HuH-7 (cell line): ENCODE measurements around the gene MICAL3.

Source experiments
- DNase-seq: peaks from one replicate; pipeline ENCODE4 v3.0.0; 2011; ENCODE audit warnings: low spot score

The MICAL3 gene

DNA sequence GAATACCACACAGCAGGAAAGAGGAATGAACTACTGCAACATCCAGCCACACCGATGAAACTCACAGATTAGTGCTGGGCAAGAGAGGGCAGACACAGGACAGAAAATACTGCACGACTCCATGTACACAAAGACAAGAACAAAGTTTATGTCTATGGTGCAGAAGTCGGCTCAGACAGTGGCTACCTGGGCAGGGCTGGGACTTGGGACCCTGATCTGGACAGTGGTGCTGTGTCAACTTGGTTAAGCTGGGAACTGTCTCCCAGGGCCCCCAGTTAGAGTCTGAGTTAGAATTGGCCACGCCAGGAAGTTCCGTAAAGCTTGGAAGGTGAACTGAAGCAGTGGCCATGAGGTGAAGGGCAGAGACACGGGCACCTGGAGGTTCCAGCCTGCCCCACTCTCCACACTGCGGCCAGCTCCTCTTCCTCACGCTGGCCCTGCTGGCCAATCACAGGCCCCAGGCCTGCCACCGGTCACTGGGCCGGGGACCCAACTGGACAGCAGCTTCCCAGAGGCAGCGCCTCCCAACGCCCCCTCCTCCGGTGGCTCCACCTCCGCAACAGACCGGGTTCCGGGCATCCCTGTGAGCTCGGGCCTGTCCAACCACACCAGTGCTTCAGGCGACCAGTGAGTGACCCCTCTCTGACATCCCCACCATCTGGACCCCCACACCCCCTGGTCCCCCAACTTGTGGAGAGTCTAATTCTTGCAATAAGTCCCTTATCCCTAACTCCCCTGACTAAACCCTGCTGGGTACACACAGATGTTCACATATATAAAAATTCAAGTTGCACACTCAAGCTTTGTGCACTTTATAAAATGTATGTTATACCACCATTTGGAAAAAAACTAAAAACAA is 93.7 kb downstream of the MICAL3 start:
- DNase-seq = no peak

DNA sequence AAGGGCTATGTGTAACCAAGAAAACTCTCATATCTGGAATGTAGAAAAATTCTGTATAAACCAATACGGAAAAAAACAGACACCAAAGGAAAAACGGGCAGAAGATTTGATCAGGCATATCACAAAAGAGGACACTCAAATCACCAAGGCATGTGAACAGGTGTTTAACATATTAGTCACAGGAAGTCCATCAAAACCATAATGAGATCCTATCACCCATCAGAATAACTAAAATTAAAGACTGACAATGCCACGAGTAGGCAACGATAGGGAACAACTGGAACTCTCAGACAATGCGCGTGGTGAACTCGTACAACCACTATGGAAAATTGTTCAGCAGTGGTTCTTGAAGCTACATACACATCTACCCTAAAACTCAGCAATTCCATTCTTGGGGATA is 94.5 kb downstream of the MICAL3 start:
- no peak for DNase-seq

DNA sequence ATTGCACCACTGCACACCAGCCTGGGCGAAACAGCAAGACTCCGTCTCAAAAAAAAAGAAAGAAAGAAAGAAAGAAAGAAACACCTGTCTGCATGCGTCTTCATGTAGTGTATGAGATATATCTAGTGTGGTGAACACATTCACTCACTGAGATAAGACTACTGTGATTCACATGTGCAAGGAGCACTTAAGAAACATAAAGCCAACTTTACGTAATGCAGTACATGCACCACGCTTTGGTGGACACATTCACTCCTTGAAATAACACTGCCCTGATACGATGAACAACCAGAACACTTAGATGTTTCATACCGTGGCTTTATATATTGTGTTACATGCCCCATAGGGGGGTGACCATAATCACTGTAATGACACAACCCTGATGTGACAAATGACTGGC is 96.0 kb downstream of the MICAL3 start:
- no peak for DNase-seq

DNA sequence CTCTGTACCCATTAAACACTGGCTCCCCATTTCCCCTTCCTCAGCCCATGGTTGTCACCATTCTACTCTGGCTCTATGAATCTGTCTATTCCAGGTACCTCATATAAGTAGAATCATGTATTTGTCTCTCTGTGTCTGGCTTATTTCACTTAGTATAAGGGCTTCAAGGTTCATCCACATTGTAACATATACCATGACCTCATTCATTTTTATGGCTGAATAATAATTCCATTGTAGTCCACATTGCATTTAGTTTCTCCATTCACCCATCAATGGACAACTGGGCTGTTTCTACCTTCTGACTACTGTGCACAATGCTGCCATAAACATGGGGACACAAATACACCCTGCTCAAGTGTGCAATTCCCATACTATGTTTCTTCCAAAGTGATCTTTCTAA is 97.3 kb downstream of the MICAL3 start:
- DNase-seq = no peak

DNA sequence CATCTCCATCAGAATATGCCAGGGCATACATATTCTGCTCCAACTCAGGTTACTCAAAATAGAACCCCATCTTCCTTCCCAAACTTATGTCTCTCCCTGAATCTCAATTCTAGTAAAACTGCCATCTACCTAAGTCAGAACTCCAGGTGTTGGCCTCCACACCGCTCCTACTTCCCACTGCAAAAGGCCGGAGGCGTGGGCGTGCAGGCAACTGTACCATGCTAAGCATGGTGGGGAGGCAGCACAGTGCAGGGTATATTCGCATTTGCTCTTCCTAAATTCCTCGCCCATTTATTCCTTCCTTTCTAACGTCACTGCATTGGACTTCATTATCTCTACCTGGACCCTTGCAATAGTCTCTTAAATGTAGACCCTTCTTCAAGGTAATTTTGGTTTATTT is 97.8 kb downstream of the MICAL3 start:
- no peak for DNase-seq

DNA sequence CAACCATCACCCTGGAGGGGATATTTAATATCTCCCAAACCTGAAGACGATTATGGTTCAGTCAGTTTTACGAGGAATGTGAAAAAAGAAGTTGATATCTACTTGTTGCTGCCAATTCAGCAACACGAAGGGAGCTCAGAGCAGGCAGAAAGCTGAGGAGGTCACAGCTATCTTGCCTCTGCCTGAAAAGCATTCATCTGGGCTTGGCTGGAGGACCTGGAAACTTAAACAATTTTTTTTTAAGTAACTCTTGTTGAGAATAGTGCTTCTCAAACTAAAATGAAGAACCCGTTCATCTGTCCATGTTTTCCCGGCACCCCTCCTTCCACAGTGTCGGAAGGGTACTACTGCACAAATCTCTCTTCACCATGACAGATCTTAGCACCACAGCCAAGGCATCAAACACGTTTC is 98.9 kb downstream of the MICAL3 start:
- DNase-seq = no peak

DNA sequence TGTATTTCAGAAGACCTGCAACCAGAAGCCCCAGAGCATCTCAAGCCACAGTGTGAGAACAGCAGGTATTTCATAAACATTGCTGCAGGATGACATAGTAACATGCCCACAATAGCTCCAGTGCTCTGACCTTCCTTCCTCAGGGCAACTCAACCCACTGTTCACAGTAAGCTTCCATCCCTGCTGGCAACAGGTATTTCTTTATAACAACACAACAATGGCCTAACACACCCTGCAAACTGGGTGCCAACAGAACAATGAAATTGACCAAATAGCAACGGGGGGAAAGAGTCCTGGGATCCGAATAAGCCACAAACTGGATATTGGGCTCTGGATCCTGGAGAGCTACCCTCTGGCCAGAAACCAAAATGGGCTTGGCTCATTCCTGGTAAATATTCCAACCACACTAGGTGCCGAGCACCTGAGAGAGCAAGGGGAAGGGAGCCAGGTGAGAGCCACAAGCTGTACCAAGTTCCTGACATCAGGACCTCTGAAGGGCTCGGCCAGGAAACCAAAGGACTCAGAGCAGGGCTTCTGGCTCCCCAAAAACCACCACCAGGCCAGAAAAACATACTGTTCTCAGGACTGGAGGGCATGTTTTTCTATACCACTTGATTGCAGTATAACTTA is 99.5 kb downstream of the MICAL3 start:
- no peak for DNase-seq

DNA sequence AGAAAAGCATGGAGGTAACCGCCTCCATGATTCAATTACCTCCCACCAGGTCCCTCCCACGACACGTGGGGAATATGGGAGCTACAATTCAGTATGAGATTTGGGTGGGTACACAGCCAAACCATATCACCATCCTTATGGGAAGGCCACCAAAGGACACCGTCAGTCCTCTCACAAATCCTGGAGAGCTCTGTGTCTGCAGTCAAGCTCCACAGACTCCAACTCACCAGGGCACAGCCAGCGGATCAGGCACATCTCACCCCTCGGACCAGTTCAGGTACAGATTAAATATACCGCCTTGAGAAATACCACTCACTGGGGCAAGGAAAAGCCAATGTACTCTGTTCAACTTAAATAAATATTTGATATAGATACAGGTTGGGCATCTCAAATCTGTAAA is 100.3 kb downstream of the MICAL3 start:
- no peak for DNase-seq

DNA sequence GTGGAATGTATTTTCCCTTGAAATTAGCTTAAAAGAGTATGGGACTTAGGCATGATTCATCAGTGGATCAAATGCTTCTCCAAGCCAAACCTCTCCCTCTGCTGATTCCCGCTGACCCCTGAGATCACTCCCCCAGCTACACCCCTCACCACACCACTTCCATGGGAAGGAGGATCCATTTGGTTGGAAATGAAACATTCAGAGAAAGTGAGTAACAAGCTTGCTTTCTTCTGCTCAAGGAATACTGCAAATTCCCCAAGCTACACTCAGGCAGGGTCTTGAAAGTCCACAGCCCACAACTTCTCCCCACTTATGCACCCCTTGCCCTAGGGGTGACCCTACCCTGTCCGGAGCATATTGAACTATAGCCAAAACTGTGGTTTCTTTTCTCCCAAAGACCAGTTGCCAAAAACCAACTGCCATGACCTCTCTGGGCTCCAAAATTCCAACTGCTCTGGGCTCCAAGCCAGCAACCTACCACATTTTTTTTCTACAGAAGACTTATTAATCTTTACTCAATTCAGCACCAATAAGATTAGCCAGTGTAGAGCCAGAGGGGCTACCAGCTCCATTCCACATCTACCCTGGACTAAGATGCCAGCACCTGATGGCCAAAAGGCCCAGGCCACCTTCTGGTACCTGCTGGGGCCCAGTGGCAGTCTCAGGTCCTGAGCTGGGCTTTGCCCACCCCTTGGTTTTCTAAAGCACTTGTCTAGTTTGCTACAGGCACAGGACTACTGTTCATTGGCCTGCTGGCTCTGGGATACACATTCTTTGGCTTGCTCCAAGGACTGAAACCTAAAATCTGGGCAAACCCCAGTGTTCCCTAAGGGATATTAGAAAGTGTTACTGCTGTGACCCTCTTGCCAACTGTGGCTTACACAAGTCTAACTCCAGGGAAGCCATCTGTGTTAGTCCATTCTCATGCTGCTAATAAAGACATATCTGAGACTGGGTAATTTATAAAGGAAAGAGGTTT is 101.1 kb downstream of the MICAL3 start:
- no peak for DNase-seq

DNA sequence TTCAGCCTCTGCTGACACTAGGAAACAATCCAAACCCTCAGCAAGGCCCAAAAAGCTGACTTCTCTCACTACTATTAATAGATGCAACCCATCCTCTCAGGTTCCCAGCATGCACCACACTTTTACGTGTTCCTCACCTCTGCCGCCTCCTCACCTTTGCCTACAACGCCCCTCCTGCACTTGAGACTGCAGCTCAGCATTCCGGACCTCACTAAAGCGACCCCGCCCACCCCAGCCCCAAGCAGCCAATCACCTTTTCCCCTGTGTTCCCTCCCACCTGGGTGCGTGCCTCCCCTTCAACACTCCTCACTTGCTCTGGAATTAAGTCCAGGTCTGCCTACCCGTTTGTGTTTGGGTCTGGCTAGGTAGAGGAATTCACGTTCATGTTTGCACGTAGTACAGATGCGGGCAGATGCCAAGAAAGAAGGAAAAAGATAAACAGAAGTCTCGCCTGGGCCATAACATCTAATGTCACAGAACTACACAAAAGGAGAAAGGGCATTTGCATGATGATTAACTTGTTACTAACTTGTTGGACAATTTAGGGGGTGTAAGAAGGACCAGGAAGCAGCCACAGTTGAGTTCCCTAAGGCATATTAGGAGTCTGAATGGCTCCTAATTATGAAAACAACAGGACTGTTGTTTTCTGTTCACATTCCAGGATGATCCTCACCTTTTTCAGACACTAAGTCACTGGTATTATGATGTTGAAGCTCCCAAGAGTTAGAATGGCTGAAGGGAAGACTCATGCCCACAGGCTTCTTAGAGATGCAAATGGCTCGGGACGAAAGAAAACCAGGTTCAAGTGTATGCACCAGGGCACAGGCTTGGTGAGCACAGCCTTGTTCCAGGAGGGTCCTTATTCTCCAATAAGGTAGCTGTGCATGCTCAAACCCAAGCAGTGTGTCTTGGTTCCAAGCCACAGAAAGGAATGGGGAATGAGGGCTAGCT is 102.2 kb downstream of the MICAL3 start:
- DNase-seq = no peak

DNA sequence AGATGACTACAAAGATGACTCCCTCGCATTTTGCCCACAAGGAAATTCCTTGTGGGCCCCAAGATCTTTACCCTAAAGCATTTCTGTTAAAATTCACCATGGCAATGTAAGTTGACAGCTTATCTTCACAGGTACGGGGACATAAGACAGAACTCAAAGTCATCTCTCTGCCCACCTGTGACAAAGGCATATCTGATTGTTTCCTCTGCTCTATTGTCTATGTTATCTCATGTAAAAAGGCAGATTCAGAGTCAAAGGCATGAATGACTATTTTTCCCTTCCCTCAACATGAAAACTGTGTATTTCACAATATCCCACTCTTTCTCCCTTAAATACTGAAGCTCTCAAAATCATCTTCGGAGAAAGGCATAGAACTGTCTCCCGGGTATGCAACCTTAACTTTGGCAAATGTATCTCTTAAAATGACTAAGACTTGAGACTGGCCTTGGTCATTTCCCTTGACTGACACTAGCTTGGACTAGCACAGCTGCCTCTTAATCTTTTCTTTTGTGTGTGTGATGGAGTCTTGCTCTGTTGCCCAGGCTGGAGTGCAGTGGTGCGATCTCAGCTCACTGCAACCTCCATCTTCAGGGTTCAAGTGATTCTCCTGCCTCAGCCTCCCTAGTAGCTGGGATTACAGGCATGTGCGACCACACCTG is 103.2 kb downstream of the MICAL3 start:
- DNase-seq = no peak

DNA sequence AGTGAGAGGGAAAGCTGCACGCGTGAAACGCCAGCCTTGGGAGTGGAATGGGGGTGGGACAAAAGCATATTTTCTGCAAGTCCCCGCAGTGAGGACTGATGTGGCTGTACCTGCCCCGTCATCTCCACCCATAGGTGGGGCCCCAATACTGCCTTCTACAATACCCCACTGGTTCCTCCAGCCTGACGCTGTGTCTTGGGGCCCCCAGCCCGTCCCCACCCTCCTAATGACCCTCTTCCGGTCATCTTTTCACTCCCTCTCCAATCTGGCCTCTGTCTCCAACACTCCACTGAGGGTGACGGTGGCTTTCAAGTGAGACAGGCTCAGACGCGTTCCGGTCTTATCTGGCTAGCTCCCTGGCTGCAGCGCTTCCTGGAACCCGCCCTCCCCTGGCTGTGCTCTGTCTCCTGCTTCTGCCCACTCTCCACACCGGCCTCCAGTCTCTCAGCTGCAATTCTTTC is 104.2 kb downstream of the MICAL3 start:
- DNase-seq = peak; percentile 62

DNA sequence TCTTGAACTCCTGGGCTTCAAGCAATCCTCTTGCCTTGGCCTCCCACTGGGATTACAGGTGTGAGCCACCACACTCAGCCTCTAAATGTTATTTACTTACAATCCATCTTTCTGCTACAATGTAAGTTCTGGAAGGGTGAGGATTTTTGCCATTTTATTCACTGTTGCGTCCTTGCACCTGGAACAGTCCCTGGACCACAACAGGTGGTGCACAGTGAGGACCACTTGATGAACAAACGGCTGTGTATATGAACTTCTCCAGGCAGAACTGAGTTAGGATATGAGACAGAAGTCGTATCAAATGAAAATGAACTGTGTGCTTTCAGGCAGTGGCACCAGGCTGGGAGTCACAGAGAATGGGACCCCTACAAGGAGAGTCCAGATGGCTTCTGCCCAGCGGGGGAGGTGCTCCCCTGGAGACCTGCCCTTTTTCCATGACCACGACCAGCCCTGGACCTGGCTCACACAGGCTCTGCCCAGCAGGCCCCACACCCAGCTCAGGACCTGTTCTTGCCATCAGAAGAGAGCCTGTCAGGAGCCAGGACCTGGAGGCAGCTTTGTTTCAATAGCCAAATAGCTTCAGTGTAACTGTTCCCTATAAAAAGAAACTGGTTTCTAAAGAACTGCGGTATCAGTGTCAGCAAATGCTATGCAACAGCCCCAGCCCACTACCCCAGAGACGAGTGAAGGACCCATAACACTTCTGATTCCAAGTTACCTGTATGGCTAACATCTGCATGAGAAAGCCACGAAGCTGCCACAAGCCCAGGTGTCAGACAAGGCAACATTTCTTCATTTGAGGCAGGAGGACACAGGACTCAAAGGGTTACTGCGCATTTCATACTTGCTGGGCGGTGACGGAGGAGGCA is 104.9 kb downstream of the MICAL3 start:
- no peak for DNase-seq

DNA sequence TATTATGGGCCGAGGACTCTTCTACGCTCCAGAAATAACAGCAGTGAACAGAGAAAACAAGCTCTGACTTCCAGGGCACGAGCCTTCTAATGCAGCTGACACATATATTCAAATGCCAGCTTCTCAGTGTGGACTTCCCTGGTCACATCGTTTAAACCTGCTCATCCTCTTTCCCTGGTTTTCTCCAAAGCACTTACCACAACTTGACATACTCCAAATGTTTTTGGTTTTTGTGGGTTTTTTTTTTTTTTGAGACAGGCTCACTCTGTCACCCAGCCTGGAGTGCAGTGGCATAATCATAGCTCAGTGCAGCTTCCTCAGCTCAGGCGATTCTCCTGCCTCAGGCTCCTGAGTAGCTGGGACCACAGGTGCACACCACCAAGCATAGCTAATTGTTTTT is 105.5 kb downstream of the MICAL3 start:
- DNase-seq = no peak

DNA sequence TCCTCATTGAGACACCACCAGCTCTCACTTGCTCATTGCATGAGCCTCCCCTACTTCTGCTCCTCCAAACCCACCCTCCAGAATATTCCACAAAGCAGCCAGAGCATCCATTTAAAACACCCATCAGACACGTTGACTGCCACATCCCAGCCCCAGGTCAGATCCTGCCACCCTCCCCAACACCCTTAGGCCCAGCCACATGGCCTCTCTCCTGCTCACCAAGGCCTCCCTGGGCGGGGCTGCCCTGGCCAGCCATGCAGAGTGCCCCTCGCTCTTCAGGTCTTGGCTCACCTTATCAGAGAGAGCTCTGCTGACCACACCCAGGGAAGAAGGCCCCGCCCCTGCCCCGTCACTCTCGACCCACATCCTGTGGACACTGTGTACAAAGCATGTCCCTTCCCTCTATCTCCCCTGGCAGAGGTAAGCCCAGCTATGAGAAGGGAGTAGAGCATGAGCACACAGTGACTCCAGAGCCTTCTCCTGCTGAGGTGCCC is 106.8 kb downstream of the MICAL3 start:
- no peak for DNase-seq

DNA sequence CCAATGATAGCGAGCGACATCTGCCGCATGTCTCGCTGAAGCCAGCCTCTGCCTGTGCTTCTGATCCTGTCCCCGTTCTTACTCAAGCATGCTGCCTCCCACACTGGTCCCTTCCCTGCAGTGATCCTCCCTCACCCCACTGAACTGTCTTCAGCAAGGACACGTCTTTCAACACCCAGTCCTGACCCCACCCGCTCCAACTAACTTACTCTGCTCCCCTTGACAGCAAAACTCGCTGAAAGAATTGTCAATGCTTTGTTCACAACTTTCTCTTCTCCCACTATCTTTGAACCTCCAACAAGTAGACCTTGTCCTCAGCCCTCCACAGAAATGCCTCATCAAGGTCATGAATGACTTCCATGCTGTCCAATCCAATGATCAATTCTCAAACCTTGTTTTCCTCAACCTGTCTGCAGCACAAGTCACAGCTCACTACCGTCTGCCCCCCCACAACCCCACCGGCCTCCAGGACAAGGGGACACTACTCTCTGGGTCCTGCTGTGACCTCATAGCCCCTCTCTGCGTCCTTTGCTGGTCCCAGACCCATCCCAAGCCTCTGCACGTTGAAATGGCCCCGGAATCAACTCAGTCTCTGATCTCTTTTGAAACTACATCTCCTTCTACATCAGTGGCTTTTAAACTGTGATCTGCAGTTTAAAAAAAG is 108.0 kb downstream of the MICAL3 start:
- DNase-seq = no peak

DNA sequence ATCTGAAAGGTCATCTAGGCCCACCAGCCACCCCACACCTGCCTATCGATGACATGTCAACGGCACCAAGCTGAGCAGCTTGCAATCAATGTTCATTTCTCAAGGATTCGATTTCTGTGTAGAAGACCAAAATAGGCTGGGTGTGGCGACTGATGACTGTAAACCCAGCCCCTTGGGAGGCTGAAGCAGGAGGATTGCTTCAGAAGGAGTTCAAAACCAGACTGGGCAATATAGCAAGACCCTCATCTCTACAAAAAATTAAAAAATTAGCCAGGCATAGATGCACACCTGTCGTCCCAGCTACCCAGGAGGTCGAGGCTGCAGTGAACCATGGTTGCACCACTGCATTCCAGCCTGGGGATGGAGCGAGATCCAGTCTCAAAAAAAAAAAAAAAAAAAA is 108.7 kb downstream of the MICAL3 start:
- no peak for DNase-seq

DNA sequence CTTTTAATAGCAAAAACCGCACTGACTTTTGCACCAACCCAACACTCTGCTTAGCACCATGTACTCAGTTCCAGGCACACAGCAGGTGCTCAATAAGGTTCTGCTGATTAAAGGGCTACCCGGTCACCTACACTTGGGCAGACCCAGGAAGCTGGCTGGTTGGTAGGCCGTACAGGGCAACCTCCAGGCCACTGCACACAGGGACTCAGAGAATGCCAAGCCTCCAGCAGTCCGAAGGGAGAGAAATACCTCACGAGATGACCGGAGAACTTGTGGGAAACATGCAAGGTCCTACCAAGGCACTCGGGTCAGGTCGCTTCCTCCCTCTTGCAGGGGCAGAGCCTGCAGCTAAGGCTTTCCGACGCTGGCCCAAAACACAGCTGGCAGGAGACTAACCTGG is 109.2 kb downstream of the MICAL3 start:
- DNase-seq = no peak

DNA sequence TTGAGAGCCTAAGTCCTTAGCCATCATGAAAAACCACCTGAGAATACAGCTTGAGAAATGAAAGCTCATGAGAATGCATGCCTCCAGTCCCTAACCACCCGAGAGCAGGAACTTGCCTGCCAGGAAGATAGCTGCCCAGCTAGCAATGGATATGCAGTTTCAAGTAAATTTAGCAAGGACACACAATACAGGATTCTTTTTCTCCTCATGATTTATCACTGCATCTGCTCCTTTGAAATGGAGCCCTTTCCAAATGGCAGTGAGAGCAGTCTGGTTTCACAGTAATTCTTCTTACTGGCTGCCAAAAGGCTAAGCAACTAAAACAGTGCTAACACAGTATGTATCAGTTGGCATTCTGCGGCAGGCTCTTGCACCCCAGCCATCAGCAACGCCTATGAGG is 109.9 kb downstream of the MICAL3 start:
- DNase-seq = no peak
